NCI-H2107 (cell line): ENCODE measurements around the gene SCLY.

Experiments used
- DNase-seq: peaks from one replicate; lab custom pipeline; 2025; lab: John Stamatoyannopoulos, UW

Gene SCLY

DNA sequence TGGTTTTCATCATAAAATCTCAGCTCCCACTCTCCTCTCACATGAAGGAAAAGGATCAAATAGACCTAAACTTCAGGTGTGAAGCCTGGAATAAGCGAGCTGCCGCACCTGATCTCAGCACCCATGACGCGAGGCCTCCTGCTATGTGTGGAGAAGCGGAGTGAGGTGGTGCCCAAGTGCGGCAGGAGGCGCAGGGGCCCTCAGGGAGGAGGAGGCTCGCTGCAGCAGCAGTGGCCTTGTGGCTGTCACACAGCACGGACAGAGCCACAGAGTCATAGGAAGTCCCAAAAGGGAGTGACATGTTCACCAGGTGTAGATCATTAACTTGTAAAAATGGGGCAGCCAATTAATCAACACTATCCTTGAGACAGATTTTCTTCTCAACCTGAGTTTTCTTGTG is 9.1 kb downstream of the SCLY start:
- no peak for DNase-seq

DNA sequence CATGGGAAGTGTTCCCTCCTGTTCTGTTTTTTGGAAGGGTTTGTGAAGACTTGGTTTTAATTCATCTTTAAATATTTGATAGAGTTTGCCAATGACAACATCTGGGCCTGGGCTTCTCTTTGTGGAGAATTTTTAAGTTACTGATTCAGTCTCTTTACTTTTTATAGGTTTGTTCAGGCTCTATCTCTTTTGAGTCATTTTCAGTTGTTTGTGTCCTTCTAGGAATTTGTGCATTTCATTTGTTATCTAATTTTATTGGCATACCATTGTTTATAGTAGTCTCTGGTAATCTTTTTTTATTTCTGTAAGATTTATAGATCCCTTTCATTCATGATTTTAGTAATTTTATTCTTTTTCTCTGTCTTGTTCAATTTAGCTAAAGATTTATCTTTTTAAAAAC is 14.6 kb downstream of the SCLY start:
- DNase-seq = no peak

DNA sequence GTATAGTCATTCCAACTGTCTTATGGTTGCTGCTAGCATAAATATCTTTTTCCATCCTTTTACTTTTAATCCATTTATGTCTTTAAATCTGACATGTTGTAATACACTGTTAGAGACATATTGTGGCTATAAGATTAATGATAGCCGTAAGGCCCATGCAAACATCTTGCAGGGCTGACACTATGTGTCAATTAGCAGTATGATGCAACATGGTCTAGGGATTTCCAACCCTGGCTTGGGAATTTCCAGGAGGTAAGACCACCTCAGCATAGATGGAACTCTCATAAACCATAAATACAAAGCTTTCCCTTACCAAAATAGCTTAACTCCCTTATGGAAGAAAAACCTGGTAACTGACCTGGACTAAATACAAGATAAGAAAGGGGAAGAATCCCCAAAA is 16.5 kb downstream of the SCLY start:
- no peak for DNase-seq

DNA sequence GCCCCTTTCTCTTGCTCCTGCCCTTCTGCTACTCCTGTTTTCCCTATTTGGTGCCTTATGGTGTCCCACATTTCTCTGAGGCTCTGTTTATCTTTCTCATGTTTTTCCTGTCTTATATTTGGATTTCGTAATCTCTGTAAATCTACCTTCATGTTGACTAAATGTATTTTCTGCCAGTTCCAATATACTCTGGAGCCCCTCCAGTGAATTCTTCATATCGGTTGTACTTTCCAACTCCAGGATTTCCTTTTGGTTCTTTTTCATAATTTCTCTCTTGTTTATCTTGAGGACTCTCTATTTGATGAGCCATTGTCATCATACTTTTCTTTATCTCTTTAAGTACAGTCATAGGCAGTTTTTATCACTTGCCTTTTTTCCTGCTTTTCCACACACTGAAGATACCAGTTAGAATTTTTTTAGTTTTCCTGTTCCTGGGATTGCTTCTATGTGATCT is 19.1 kb downstream of the SCLY start:
- DNase-seq = no peak

DNA sequence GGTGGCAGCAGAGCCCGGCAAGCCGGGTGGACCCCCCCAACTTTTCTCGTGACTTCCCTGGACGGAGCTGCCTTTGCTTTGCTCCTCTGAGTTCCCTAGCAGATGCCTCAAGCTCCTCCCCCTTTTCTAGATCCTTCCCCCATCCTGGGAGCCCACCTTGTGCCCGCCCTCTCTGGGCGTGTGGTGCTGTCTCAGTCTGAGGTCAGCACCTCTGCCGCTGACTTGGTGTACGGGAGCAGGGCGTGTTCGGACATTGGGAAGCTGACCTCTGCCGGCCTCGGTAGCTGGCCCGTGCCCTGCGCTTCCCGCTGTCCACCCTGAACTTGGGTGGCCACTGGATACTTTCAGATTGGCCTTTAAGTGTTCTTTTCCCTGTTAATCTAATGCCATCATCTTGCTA is 19.7 kb downstream of the SCLY start:
- DNase-seq = no peak

DNA sequence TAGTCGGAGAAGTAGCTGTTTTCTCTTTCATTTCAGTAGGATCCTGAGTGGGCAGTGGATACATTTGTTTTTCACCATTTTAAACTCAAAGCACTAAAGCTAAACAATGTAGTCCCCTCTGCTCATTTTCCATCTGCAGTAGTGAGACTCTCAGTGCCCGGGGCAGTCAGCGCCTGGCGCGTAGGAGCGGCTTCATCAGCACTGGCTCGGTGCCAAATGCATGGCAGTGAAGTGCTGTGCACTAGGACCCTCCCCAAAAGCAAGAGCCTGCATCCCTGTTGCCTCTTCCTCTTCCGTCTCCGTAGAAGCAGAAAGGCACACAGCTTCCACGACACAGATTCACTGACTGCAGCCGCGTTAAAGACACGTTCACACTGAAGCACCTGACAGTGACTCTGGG is 20.3 kb downstream of the SCLY start:
- no peak for DNase-seq

DNA sequence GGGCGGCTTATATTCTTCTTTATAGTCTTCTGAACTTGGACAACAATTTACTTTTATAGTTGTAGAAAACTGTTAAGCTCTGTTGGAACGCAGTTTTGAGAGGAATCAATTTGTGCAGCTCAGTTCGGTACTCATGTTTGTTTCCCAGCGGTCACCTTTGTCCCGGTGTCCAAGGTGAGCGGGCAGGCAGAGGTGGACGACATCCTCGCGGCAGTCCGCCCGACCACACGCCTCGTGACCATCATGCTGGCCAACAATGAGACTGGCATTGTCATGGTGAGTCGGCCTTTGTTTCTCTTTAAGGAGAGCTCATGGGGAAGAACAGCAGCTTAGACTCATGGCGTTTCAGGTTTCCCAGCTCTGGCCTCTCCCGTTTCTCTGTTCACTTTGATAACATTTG is 20.8 kb downstream of the SCLY start:
- no peak for DNase-seq

DNA sequence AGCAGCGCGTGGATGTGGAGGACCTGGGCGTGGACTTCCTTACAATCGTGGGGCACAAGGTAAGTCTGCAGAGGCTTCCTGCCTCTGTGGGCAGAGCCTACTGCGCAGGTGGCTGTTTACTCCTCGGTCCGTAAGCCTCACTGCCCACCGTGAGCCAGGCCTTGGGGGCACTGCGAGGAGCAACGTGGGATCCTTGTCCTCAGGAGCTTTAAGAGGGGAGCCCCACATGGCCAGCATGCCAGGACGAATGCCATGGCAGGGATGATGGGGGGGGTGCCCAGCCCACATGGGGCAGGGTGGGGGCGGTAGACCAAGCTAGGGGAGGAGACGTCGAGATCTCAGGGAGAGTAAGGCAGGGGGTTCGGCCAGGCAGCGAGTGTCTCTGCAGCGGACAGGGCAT is 21.4 kb downstream of the SCLY start:
- DNase-seq = no peak

DNA sequence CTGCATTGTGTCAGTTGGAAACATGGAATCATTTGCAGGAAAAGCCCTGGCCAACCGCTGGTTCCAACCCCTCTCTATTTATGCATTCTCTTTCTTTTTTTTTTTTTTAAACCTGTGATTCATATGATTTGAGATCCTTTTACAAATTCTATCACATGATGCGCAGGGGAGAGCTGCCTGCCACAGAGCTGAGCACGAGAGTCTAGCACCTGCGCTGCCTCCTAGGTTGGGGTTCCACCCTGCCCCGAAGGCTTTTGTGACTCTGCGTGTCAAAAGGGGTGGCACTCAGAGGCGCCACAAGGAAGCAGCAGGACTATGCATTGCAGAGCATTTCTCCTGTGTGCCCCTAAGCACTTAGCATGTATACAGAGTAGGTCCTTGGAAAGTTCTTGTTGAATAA is 22.0 kb downstream of the SCLY start:
- DNase-seq = no peak

DNA sequence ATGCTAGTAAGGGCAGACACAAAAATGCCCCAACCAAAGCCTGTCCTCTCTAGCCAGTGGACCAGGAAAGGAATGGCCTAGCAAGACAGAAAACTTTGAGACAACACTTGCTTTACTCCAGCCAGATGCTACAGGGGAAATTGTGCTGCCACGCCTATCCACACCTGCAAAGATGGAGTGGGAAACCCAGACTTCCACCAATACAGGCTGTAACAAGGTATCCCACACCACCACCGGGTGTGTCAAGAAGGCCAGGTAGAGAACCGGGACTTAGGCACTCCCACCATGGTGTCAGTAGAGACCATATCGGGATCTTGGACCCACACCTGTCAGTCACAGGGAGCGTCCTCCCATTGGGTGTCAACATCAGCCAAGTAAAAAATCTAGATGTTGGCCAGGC is 23.1 kb downstream of the SCLY start:
- DNase-seq = no peak

DNA sequence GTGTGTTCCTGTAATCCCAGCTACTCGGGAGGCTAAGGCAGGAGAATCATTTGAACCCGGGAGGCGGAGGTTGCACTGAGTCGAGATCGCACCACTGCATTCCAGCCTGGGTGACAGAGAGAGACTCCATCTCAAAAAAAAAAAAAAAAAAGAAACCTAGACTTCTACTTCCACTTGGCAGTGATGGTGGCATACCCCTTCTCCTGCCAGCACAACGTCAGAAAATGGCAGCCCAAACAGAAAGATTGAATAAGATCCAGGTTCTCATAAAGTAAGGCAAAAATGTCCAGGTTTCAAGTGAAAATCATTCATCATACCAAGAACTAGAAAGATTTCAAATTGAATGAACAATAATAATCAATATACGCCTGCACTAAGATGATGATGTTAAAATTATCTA is 24.0 kb downstream of the SCLY start:
- no peak for DNase-seq

DNA sequence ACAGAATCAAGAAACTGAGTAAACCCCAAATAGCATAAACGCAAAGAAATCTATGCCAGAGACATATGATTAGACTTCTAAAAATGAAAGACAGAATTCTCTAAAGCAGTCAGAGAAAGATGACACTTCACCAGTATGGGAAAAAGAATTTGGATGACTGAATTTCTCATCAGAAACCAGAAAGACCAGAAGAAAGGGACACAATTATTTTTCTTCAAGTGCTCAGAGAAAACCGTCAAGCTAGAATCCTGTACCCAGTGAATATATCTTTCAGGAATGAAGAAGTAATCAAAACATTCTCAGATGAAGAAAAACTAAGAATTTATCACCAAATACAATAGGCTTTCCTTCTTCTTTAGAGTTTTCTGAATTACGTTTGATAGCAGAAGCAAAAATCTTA is 25.1 kb downstream of the SCLY start:
- DNase-seq = no peak

DNA sequence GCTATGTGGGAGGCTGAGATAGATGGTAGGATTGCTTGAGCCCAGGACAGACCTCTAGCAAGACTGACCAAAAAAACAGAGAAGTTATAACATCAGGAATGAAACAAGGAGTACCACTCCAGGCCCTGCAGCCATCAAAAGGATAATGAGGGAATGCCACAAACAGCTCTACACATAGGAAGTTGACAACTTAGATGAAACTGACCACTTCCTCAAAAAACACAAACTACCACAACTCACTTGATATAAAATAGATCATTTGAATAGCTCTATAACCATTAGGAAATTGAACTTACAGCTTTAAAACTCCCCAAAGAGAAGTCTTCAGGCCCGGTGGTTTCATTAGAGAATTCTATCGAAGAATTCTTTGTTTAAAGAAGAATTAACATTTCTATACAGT is 26.4 kb downstream of the SCLY start:
- DNase-seq = no peak

DNA sequence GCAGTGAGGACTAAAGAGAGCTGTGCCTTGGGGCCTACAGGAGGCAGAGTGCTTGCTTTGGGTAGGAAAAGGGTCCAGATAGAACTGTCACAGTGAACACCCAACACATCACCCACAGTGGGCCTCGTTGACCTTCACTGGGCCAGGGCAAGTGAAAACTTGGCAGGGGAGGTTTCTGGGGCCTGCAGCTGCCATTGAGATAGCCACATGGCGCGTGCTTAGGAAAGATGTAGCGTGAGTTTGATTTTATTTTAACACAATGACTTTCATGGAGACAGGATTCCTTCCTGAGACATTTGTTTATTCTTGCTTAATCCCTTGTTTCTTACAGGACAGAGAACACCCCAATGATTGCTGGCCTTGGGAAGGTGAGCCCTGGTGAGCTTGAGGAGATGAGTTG is 30.1 kb downstream of the SCLY start:
- DNase-seq = no peak

DNA sequence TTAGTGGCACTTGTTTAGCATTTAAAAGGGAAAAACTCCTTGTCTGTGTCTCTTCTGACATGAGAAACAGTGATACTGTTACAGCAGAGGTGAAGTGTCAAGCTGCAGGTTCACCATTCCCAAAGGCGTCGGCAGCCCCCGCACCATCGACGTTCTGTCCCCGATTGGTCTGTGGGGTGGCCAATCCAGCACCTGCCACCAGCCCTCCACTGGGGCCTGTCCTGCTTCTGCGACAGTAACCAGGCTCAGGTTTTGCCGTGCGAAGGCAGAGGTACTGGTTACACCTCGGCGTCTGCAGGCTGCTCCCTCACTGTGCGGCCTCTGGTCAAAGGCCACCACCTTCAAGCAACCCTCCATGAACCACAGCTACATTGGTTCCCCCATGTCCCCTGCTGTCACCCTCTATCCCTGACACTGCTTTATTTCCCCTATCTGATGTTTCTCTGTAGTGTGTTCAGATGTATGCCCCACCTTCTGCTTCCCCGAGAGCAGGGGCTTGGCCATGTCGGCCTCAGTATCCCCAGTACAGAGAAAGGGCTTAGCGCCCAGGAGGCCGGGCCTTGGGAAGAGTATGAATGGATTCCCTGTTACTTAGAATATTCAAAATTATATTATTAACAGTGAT is 30.7 kb downstream of the SCLY start:
- DNase-seq = no peak

DNA sequence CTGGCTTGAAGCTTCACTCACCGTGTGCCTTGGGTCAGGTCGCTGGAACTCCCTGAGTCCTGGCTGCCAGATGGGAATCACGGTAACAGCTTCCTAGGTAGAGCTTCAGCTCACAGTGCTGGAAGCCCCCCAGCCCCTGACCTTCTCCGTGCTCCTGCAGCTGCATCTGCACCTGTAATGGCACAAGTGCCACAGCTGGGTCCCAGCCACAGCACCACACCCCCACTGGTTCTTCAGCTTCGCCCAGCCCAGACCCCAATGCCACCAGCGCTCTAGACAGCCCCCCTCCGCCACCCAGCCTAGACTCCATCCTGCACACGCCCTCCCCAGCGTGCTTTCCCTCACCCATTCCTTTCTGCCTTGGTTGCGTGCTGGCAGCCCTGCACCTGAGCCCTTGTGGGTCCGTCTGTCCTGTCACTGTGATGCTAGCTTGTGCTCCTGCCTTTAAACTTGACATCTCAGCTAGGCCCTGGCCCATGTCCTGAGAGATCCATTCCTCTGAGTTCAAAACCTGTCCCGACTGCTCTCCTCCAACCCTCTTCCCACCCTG is 31.8 kb downstream of the SCLY start:
- no peak for DNase-seq

DNA sequence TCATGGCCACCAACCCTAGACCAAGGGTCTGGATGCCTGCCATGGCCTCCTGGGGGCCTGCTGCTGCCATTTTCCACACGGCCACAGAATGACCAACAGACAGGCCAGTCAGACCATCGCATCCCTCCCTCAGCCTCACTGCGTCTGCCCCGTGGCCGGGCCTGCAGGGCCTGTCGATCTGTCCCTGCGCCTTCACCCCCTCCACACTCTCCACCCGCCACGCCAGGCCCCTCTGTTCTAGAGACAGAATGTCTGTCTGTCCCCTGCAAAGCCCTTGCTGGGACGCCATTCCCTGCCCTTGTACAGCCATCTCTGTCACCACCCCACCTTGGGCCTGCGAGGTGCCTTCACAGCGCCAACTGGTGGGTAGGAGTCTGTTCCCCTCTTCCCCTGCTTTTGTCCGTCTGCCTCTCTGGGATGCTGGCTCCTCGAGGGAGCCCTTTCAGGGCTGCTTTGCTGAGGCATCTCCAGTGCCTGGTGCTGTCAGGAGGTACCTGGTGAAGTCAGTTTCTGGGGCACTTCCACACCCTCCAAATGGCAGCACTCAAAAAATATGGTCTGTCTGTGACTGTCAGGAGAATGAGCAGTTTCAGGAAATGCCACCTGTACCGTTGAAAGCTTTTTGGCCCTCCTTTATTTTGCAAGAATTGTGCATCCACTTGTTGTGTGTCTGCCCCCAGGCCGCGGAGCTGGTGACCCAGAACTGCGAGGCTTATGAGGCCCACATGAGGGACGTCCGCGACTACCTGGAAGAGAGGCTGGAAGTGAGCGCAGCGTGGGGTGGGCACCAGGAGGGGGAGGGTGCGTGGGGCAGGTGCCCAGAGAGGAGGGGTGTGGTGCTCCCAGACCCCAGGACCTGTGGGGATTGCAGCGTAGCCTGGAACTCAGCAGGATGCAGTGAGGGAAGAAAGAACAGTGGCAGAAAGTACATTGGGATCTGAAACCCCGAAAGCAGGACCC is 32.7 kb downstream of the SCLY start:
- no peak for DNase-seq

DNA sequence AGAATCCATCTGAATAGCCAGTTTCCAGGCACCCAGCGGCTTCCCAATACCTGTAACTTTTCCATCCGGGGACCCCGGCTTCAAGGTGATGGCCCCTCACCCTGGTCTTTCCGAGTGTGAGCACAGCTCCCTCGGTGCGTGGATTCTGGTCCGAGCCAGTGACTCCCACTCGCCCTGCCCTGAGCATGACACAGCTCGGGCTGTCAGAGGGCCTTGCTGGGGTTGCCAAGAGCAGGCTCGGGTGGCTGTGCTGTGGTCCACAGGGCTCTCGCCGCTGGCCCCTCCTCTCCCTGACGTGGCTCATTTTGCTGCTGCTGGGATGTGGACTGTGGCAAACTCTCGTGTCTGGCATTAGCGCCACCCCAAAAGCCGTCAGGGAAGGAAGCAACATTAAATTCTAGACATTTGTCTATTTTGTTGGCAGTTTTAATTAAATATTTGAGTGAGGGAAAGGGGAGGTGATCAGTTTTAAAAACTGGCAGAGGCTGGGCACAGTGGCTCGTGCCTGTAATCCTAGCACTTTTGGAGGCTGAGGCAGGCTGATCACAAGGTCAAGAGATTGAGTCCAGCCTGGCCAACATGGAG is 33.7 kb downstream of the SCLY start:
- no peak for DNase-seq

DNA sequence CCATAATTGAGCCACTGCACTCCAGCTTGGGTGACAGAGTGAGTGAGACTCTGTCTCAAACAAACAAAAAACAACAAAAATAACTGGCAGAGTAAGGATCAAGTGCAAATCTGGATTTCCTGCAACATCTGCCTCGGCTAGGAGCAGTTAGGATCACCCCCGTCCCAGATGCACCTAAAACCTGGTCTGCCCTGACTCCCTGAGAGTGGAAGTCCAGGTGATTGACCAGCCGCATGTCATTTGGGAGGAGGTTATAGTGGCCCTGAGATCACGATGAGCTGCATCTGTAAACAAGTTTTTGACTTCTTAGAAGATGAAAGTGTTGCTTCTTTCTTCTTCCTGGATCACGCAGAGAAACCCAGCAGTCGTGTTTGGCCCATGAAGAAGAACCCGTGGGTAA is 34.3 kb downstream of the SCLY start:
- DNase-seq = no peak

DNA sequence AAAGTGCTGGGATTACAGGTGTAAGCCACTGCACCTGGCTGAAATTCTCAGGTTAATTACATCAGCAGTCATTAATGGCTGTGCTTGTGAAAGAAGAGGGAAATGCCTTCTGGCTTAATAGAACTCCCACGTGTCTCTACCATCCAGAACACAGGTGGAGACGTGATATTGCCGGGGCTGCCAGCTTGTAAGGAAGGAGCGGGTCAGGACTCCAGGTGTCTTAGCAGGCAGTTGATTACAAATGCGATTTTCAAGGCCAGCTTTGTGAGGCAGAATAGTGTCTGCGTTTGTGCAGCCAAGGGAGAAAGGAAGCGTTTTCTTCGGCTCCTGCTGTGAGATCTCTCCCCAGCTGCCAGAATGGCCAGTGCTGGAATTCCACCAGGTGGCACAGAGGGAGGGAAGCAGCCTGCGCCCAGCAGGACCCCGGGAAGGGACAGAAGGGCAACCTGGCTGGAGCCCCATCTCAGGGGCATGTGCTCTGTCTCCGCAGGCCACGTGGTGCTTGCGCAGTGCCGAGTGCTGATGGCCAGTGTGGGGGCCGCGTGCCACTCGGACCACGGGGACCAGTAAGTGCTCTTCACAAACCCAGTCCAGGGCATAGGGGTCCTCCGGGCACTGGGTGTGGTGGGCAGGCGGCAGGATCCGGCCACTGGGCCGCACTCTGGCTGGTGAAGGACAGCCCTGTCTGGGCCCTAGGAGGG is 35.7 kb downstream of the SCLY start:
- no peak for DNase-seq

DNA sequence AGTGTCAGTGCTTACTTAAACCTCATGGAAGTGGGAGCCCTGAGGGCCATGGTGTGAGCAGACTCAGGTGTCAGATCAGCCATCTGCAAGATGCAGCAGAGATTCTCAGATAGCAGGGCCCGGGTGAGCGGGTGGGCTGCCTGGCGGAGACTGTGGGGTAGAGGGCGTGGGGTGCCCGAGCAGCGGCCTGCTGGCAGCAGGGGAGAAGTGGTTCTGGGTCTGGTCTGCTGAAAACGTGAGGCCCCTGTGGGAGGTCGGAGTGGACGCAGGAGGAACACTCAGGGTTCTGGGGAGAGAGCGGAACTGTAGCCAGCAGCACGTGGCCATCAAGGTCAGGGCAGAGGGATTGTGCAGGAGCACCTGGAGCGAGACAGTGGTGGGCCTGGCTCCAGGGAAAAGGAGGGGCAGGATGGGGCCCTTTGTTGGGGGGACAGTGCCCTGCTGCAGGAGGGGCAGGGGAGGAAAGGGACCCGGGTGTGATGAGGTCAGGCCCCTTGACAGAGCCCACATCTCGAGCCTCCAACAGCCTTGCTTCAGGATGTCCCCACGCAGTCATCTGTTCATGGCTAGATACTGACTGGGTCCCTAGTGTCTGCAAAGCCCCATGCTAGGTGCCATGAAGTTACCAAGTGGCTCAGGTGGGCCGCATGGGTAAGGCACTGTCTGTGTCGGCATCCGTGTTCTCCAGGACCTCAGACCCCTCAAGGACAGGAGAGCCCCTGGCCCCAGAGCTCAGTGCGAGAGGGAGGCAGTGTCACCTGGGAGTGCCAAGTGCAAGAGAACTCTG is 36.6 kb downstream of the SCLY start:
- no peak for DNase-seq
